ENCODE measurements around the gene TSPAN33. TPM values are rescaled to one million over a fixed set of nuclear protein-coding genes. Genes with fewer than 3 reads are reported as not detected.
"Not testable (repeated sequence)": the region's sequence is repeated elsewhere in the genome, so short reads cannot be mapped to it uniquely, and the experiment has no call there.

TSPAN33 gene
- 61.0 TPM for polyA plus RNA-seq (ENCODE audit: insufficient read length)
- long read RNA-seq, donor 1, transcript TSPAN33-201 (8 exons, 1,863 nt) = major isoform, 29 of 34 reads
- long read RNA-seq, donor 1, partial matches to known transcripts = 0 of 34 reads
- long read RNA-seq, donor 1, other reads (novel, unspliced or antisense) = 0 of 34 reads
- long read RNA-seq, donor 2, transcript TSPAN33-201 (8 exons, 1,863 nt) = major isoform, 20 of 22 reads
- long read RNA-seq, donor 2, partial matches to known transcripts = 0 of 22 reads
- long read RNA-seq, donor 2, other reads (novel, unspliced or antisense) = 0 of 22 reads
- long read RNA-seq, donor 3, transcript TSPAN33-201 (8 exons, 1,863 nt) = major isoform, 21 of 34 reads
- long read RNA-seq, donor 3, partial matches to known transcripts = 10 of 34 reads
- long read RNA-seq, donor 3, other reads (novel, unspliced or antisense) = 0 of 34 reads
- long read RNA-seq, donor 4, partial matches to known transcripts = 0 of 1 reads
- long read RNA-seq, donor 4, other reads (novel, unspliced or antisense) = 0 of 1 reads
- long read RNA-seq, donor 5, transcript TSPAN33-201 (8 exons, 1,863 nt) = major isoform, 34 of 35 reads
- long read RNA-seq, donor 5, partial matches to known transcripts = 0 of 35 reads
- long read RNA-seq, donor 5, other reads (novel, unspliced or antisense) = 0 of 35 reads
- long read RNA-seq, donor 6, transcript TSPAN33-201 (8 exons, 1,863 nt) = major isoform, 31 of 40 reads
- long read RNA-seq, donor 6, partial matches to known transcripts = 8 of 40 reads
- long read RNA-seq, donor 6, other reads (novel, unspliced or antisense) = 0 of 40 reads
- long read RNA-seq, donor 7, transcript TSPAN33-201 (8 exons, 1,863 nt) = major isoform, 35 of 59 reads
- long read RNA-seq, donor 7, partial matches to known transcripts = 23 of 59 reads
- long read RNA-seq, donor 7, other reads (novel, unspliced or antisense) = 0 of 59 reads
- long read RNA-seq, donor 8, transcript TSPAN33-201 (8 exons, 1,863 nt) = major isoform, 11 of 12 reads
- long read RNA-seq, donor 8, partial matches to known transcripts = 0 of 12 reads
- long read RNA-seq, donor 8, other reads (novel, unspliced or antisense) = 0 of 12 reads

DNA sequence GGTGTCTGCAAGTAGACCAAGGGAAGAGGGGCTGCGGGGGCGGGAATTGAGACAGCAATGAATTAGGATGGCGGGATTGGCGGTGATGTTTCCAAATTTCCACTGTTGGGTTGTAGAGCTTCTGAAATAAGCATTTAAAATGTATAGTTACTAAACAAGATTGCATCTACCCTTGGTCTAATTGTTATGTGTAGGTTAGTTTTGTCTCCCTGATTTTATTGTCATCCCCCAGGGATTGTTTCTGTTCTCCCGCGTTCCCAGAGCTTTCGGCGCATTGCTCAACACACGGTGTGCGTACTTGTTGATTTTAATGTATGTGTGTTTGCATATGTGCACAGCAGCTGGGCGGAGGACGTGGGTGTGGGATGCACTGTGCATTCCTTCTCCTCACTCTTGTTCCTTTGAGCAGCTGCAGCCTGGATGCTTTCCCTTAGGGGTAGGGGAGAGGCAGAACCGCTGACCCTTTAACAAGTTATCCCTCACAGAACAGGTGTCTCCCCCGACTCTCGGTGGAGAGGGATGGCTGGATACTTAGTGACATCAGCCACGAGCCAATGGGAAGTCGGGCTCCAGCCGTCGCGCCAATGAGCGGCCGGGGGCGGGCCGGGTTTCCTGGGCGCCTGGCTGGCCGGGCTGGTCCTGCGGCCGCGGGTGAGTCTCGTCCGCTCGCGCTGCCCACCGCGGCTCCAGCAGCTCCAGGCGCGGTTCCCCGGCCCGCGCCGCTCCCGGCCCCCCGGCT lies at the start of gene TSPAN33:
Gene TSPAN33, plus strand, starts transcription at position 613 of the 739 bp plus-strand sequence. CDS start 274 bp downstream, outside the sequence.
- DNase-seq = peak; percentile 82

GRCh38 chr7:129095258-129095657 lies 49.2 kb upstream of the TSPAN33 start:
- DNase-seq = no peak

DNA sequence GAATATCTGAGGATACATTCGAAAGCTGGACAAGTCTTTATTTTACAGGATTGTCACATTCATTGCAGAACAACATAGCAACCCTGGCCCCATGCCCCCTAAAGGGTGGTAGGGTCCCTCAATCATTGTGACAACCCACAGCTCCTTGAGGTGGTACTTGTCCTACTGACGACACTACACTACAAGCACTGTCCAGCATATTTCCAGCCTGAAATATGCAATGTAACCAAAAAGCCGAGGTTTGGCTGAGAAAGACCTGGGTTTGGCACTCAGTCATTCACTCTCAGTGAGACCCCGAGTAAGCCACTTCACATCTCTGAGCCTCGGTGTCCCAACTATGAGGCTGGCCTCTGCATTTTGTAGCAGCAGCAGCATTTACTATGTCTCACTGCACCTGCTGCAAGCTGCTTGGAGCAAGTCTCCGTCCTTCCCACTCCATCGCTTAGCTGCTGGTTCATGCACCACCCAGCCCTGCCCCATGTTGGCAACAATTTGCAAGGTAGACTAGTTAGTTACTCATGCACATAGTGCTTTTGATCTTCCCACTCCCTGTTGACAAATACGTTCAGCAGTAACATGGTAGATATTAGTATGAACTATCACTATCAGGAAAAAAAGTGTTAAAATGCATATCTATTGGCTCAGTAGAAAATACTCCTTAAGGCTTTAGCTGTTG lies 46.0 kb upstream of the TSPAN33 start:
- no peak for DNase-seq

DNA sequence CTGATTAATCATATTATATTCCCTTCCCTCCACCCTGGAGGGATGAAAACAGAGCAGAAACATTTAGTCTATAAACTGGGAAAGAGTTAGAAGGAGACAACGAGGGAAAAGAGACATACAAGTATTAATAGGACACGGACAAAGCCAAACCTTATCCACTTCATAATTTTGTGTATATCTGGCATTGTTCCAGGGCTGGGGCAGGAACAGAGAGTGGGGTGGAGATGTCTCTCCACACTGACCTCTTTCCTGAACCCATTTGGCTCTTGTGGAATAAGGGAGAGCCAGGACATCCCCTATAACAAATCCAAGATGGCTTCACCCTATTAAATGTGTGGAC lies 43.7 kb upstream of the TSPAN33 start:
- DNase-seq = no peak

DNA sequence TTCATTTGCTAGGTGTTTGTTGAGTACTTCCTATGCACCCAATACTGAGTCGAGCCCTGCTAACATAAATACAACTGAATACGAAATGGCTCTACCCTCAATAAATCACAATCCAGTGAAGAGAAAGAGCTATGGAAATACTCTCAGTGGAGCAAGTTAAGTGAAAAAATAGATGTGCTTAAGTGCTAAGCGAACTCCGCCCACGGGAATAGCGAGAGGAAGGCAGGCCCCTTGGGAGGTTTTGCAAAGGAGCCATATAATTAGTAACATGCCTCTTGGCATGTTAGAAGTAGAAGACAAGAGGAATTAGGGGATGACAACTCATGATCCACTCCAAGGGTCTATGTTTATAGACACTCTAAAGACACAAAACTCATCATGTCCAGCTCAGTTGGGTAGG lies 42.8 kb upstream of the TSPAN33 start:
- no peak for DNase-seq

DNA sequence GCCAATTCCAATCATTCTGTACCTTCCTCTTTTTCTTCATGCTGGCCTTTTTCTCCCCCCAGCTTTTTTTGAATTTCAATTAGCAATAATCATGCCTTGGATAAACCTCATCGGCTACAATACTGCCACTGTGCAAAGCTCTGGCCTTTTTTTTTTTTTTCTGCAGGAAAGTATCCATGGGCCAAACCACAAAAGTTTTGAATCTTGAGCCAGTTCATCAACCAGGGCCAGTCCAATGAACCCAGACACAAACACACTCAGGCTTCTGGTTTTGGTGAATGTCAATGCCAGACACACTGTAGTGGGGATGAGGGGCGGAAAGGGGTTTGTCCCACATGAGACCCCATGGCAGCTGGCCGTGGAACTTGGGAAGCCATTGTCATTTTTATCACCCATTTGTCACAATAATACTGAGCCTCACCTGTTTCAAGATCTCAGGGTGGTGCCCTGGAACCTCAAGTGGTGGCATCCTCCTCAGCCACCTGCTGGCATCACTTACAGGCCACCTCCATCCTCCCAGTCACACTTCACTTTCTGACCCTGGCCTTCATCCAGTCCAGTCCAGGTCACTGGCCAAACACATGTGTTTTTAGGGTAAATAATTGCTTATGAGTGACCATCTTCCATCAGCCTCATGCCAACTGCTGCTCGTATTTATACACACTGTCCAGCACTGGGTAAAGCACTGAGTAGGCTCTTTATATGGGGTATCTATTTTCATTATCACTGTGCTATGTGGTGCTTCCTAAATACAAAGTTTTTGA lies 40.8 kb upstream of the TSPAN33 start:
- DNase-seq = no peak

DNA sequence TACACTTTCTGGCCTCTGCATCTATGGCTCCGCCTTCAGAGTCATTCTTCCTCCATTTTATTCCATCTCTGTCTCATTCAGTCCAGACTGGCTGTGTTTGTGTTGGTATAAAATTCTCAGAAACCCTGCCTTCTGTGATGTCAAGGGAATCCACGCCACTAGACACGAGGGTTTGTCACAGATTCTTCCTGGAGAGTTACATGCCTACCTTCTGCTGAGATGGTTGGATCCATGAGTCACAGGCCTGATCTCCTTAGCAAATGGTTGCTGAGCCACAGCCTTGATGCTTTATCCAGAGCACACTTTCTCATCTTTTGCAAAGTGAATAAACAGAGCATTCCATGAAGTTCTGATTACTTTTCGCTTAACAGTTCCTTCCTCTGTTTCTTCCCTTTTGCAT lies 35.9 kb upstream of the TSPAN33 start:
- DNase-seq = no peak

DNA sequence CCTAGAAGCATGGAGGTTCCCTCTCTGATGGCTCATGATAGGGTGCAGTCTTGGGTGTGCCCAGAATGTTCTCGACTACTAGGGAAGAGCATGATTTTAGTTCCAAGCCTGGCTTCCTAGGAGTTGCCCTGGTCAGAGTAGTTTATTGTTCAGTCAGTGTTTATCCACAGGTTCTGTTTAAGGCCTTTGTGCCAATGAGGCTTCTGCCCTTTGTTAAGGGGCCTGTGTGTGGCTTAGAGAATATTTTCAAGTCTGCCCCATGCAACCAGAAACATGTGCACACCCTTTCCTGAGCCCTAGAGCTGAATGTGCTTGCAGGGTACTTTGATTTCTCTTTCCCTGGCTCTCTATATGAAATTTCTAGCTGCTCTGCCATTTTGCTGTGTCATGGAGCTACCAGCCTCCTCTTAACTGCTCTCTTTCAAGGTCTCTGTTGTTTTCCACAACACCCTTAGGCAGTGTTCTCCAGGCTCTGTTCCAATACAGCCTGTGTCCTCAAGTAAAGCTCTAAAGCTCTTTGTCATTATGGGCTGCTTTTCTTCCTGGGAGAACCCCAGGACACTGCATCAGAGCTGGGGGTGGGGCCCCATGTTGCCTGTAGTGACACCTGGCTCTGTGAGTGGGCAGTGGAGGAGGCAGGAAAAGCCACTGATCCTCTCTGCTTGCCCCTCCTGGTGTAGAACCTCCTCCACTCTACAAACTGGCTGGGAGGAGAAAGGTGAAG lies 34.1 kb upstream of the TSPAN33 start:
- DNase-seq = no peak

- no peak for DNase-seq
These were observed 33.5 kb upstream of the TSPAN33 start for GRCh38 chr7:129110982-129111376.

DNA sequence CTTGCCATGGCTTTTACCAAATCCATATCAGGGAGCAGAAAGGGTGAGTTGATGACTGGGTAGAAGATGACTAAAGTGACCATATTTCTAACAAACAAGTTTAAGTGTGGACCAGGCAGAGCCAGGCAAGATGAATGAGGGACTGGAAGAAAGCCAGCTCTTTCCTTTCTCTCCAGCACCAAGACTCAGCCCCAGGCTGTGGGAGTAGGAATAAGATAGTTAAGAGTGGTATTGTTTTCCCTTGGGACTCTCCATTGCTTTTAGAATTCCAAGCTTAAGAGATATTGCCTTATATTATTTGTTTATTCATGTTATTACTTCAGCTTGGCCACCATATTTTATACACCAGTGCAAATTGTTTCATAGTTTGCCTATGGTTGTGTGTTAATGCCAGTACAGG lies 28.8 kb upstream of the TSPAN33 start:
- no peak for DNase-seq

DNA sequence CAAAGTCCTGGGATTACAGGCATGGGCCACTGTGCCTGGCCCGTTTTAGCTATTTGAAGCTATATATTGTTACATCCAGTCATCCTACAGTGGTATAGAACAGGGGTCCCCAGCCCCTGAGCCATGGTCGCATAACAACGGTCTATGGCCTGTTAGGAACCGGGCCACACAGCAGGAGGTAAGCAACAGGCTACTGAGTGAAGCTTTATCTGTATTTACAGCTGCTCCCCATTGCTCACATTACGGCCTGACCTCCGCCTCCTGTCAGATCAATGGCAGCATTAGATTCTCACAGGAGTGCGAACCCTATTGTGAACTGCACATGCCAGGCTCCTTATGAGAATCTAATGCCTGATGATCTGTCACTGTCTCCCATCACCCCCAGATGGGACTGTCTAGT lies 26.3 kb upstream of the TSPAN33 start:
- no peak for DNase-seq

DNA sequence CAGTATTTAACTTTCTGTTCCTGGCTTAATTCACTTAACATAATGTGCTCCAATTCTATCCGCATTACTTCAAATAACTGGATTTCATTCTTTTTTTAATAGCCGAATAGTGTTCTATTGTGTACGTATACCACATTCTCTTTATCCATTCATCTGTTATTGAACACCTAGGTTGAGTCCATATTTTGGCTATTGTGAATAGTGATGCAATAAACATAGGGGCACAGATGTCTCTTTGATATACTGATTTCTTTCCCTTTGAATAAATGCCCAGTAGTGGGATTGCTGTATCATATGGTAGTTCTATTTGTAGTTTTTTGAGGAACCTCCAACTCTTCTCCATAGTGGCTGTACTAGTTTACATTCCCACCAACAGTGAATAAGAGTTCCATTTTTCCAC lies 25.5 kb upstream of the TSPAN33 start:
- no peak for DNase-seq

- not testable (repeated sequence) for DNase-seq
These were observed 22.9 kb upstream of the TSPAN33 start for GRCh38 chr7:129121501-129122077.

GRCh38 chr7:129122078-129122750 lies 22.3 kb upstream of the TSPAN33 start:
- no peak for DNase-seq

DNA sequence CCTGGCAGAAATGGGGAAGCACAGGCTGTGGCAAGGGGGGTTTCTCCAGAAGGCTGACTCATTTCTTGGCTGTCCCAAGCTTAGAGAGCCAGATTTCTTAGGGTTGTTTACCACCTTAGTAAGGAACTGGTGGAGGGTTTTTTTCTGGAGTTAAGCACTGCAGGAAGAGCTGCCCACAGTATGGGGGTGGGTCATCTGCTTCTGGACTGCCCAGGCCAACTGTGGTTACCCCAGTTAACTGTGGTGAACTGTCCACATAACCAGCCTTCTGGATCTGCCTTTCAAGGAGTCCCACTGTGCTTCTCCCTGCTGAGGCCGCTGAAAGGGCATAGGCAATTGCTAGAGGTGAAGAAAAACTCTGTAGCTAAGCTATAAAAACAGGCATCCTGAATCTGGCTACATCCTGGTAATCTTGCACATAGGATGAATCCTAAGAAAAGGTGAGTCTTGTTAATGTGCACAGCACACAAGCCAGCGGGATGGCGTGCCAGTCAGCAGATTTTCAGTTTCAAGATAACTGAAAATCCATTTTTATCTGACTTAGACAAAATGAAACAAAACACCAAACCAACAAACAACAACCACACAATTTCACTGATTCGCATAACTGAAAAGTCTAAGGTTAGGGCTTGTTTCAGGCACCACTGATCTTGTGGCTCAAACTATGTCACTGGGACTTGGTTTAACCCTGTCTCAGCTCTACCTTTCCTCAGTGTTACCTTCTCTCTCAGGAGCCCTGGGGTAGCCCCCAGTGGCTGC lies 21.6 kb upstream of the TSPAN33 start:
- no peak for DNase-seq

DNA sequence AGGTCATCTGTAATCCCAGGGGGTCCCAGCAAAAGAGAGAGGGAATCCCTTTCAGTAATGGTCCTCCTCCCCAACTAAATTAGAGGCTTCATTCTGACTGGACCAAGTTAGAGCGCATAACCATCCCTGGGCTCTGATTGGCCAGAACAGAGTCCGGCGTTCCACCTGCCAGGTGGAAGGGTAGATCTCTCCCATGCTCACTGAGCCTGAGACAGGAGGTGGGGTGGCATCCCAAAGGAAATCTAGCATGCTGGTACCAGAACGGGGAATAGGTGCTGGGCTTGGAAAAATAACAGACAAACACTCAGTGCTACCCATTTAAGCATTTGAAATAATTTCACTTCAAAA lies 21.0 kb upstream of the TSPAN33 start:
- DNase-seq = no peak

- no peak for DNase-seq
These were observed 18.2 kb upstream of the TSPAN33 start for GRCh38 chr7:129126314-129126713.

GRCh38 chr7:129127154-129127553 lies 17.4 kb upstream of the TSPAN33 start:
- DNase-seq = no peak

Measured in left kidney (tissue), 8 donors.